ENCODE results near the gene ACER3. TPM values are rescaled to one million over a fixed set of nuclear protein-coding genes. Genes with fewer than 3 reads are reported as not detected.
"Not testable (repeated sequence)": the region's sequence is repeated elsewhere in the genome, so short reads cannot be mapped to it uniquely, and the experiment has no call there.

ACER3 gene
- total RNA-seq, 1 donor from 2014 or later = 56.7 TPM

- ATAC-seq; DNase-seq (ENCODE audit: low spot score); intact Hi-C loops (cut with DNase I): not testable (repeated sequence)
Observed at GRCh38 chr11:76963417-76964168, 102.9 kb downstream of the ACER3 start.

GRCh38 chr11:76972051-76972450, 111.3 kb downstream of the ACER3 start:
- intact Hi-C loops (cut with DNase I) = no loop called here
- ATAC-seq (no peak), DNase-seq (ENCODE audit: low spot score) (no peak)

- intact Hi-C loops (cut with DNase I) = no loop called here
- DNase-seq (ENCODE audit: low spot score) (no peak), ATAC-seq (no peak)
Observed at GRCh38 chr11:76974179-76974891, 113.6 kb downstream of the ACER3 start.

GRCh38 chr11:76975513-76975912, 114.8 kb downstream of the ACER3 start:
- intact Hi-C loops (cut with DNase I) = no loop called here
- ATAC-seq (no peak), DNase-seq (ENCODE audit: low spot score) (no peak)

- intact Hi-C loops (cut with DNase I) = no loop called here
- ATAC-seq = no peak
- no peak for DNase-seq (ENCODE audit: low spot score)
Observed at GRCh38 chr11:76977791-76978190, 117.1 kb downstream of the ACER3 start.

- DNase-seq (ENCODE audit: low spot score) (no peak), ATAC-seq (no peak)
- intact Hi-C loops (cut with DNase I) = no loop called here
Observed at GRCh38 chr11:76978239-76978638, 117.5 kb downstream of the ACER3 start.

GRCh38 chr11:76978818-76979217, 118.1 kb downstream of the ACER3 start:
- intact Hi-C loops (cut with DNase I) = no loop called here
- no peak for DNase-seq (ENCODE audit: low spot score)
- no peak for ATAC-seq

GRCh38 chr11:76980196-76980595, 119.5 kb downstream of the ACER3 start:
- DNase-seq (ENCODE audit: low spot score) = no peak
- no peak for ATAC-seq
- intact Hi-C loops (cut with DNase I) = no loop called here

GRCh38 chr11:76984743-76985142, 124.0 kb downstream of the ACER3 start:
- intact Hi-C loops (cut with DNase I) = no loop called here
- DNase-seq (ENCODE audit: low spot score) (no peak), ATAC-seq (no peak)

GRCh38 chr11:76987203-76987602, 126.5 kb downstream of the ACER3 start:
- intact Hi-C loops (cut with DNase I) = no loop called here
- DNase-seq (ENCODE audit: low spot score) (no peak), ATAC-seq (no peak)

GRCh38 chr11:76990628-76991027, 129.9 kb downstream of the ACER3 start:
- intact Hi-C loops (cut with DNase I) = no loop called here
- DNase-seq (ENCODE audit: low spot score) (no peak), ATAC-seq (no peak)

GRCh38 chr11:76995081-76995576, 134.4 kb downstream of the ACER3 start:
- DNase-seq (ENCODE audit: low spot score) (no peak), ATAC-seq (no peak)
- intact Hi-C loops (cut with DNase I) = no loop called here

- intact Hi-C loops (cut with DNase I) = no loop called here
Observed at GRCh38 chr11:76997512-76997911, 136.8 kb downstream of the ACER3 start.

GRCh38 chr11:76999597-76999996, 138.9 kb downstream of the ACER3 start:
- intact Hi-C loops (cut with DNase I) = no loop called here
- no peak for ATAC-seq
- no peak for DNase-seq (ENCODE audit: low spot score)

More at GRCh38 chr11:76997512-76997911, 136.8 kb downstream of the ACER3 start:
- ATAC-seq (no peak), DNase-seq (ENCODE audit: low spot score) (no peak)

GRCh38 chr11:77001613-77002012, 140.9 kb downstream of the ACER3 start:
- DNase-seq (ENCODE audit: low spot score) (no peak), ATAC-seq (no peak)
- intact Hi-C loops (cut with DNase I) = no loop called here

- intact Hi-C loops (cut with DNase I) = no loop called here
- DNase-seq (ENCODE audit: low spot score) (no peak), ATAC-seq (no peak)
Observed at GRCh38 chr11:77002776-77003175, 142.1 kb downstream of the ACER3 start.

GRCh38 chr11:77003963-77004362, 143.2 kb downstream of the ACER3 start:
- intact Hi-C loops (cut with DNase I) = no loop called here
- ATAC-seq (no peak), DNase-seq (ENCODE audit: low spot score) (no peak)

- ATAC-seq = no peak
- no peak for DNase-seq (ENCODE audit: low spot score)
- intact Hi-C loops (cut with DNase I) = no loop called here
Observed at GRCh38 chr11:77009533-77010160, 148.9 kb downstream of the ACER3 start.

- intact Hi-C loops (cut with DNase I) = no loop called here
- ATAC-seq = no peak
- DNase-seq (ENCODE audit: low spot score) = no peak
Observed at GRCh38 chr11:77014669-77015068, 154.0 kb downstream of the ACER3 start.

GRCh38 chr11:77018396-77018924, 157.7 kb downstream of the ACER3 start:
- ATAC-seq; DNase-seq (ENCODE audit: low spot score); intact Hi-C loops (cut with DNase I): not testable (repeated sequence)

Data from sciatic nerve (tissue), 2 donors.